Tibial nerve (tissue), 4 donors: ENCODE data around the gene TMEM235. TPM values are rescaled to one million over a fixed set of nuclear protein-coding genes. Genes with fewer than 3 reads are reported as not detected.

Experiments used
- DNase-seq, 2 donors: peaks; one replicate each; pipeline ENCODE4 v3.0.0-alpha.2; 2019; ENCODE audit warnings: low spot score in 2 of 2
- H3K27ac ChIP-seq, 4 donors: fragments of 200-600 bp; sonication (generic) in 3 of 4; one replicate each; pipeline ENCODE4 v1.5.1; 2017 to 2019; ENCODE audit warnings: mild to moderate bottlenecking in 1 of 4
- H3K27me3 ChIP-seq, 2 donors: fragments of 200-600 bp; sonication (generic) in 1 of 2; one replicate each; pipeline versions ENCODE4 v1.5.1 to v1.6.0; 2017 to 2019
- H3K36me3 ChIP-seq, 3 donors: fragments of 200-600 bp; sonication (generic); one replicate each; pipeline ENCODE4 v1.5.1; 2018 to 2019
- H3K4me1 ChIP-seq, 4 donors: fragments of 200-600 bp; sonication (generic) in 3 of 4; one replicate each; pipeline ENCODE4 v1.5.1; 2017 to 2019
- H3K4me3 ChIP-seq, 4 donors: fragments of 200-600 bp; sonication (generic) in 3 of 4; one replicate each; pipeline ENCODE4 v1.5.1; 2017 to 2019; ENCODE audit warnings: mild to moderate bottlenecking in 1 of 4, moderate library complexity in 1 of 4
- H3K9me3 ChIP-seq, 4 donors: fragments of 200-600 bp; sonication (generic) in 3 of 4; one replicate each; pipeline ENCODE4 v1.5.1; 2017 to 2019
- EP300 ChIP-seq, 2 donors: sonication (generic); formaldehyde crosslinking; IDR thresholded peaks; one replicate each; pipeline ENCODE4 v1.6.1; 2017; ENCODE audit warnings: antibody characterized with exemption in 2 of 2, mild to moderate bottlenecking in 1 of 2
- POLR2A ChIP-seq, 2 donors: fragments of 450-650 bp; IDR thresholded peaks; one replicate each; pipeline ENCODE4 v1.6.1; 2017; ENCODE audit warnings: antibody characterized with exemption in 2 of 2, mild to moderate bottlenecking in 2 of 2, moderate library complexity in 2 of 2
- WGBS, 2 donors: methylation state at CpG; one replicate each; pipeline ENCODE4 v1.1.5; 2018; 5-methylcytosine and 5-hydroxymethylcytosine counted together
- total RNA-seq, 4 donors: library from RNA; depleted of rRNA; stranded (reverse); fragments of >200 nt; gene quantifications; one replicate each; pipeline ENCODE4 v1.1.0, GENCODE V29; 2016
- TF ChIP-seq, protein P1 (sequence below), 5 experiments: fragments of 200-600 bp in 3 of 5; fragments of 450-650 bp in 2 of 5; sonication (generic) in 3 of 5; IDR thresholded peaks; one replicate each; pipeline ENCODE4 v1.5.1; 2016 to 2019; ENCODE audit warnings: antibody characterized with exemption in 5 of 5, mild to moderate bottlenecking in 3 of 5, moderate library complexity in 2 of 5

Gene TMEM235
- total RNA-seq, 4 donors from 2014 or later: not detected

- no peak for DNase-seq
- no peaks in the 10 kb centered on the region for H3K36me3 ChIP-seq
- 75 to 78% methylated on average over 23 to 26 of the region's 26 CpGs for WGBS, 2 donors
Measured at GRCh38 chr17:78267253-78268073, 36.0 kb downstream of the TMEM235 start.

DNA sequence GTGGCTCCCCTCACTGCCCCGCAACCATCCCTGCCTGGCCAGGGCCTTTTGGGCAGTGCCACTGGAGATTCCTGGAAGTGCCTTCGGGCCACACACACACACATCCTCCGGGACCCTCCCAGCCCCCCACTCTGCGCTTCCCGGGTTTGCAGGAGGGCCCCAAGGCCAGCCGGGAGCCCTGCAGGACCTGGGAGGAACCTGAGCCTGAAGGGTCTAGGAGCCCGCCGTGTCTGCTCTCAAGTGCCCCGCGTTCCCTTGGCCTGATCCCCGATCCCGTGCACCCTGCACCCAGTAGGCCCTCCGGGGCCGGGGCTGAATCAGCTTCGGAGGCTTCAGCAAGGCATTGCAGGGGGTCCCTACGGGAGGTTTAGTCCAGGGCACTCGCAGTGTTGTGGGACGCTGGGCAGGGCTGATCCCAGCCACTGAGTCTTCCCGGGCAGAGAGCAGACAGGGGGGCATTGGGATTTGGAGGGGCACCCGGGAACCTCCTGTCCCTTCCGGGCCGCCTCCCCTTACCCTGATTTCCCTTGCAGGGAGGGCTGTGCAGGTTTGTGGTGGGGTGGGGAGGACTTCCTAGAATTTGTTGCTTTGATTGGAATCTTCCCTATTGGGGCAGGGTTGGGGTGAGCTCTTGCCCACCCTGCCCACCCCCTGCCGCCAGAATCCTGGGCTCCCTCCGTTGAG lies 36.9 kb downstream of the TMEM235 start:
- H3K4me3 ChIP-seq: no peak overlapping the region
- H3K36me3 ChIP-seq: no peaks in the 10 kb centered on the region
- H3K27me3 ChIP-seq: peaks cover 0 to 43% of the 10 kb centered on the region in 2 donors
- TF ChIP-seq EP300 (IDR thresholded peaks at IDR 0.05) (no peak), POLR2A (IDR thresholded peaks at IDR 0.05) (no peak)
- TF ChIP-seq, protein P1, sequence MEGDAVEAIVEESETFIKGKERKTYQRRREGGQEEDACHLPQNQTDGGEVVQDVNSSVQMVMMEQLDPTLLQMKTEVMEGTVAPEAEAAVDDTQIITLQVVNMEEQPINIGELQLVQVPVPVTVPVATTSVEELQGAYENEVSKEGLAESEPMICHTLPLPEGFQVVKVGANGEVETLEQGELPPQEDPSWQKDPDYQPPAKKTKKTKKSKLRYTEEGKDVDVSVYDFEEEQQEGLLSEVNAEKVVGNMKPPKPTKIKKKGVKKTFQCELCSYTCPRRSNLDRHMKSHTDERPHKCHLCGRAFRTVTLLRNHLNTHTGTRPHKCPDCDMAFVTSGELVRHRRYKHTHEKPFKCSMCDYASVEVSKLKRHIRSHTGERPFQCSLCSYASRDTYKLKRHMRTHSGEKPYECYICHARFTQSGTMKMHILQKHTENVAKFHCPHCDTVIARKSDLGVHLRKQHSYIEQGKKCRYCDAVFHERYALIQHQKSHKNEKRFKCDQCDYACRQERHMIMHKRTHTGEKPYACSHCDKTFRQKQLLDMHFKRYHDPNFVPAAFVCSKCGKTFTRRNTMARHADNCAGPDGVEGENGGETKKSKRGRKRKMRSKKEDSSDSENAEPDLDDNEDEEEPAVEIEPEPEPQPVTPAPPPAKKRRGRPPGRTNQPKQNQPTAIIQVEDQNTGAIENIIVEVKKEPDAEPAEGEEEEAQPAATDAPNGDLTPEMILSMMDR (IDR thresholded peaks at IDR 0.05): no peak
- H3K9me3 ChIP-seq: no peaks in the 10 kb centered on the region
- H3K4me1 ChIP-seq: peaks cover 0 to 17% (median 11%) of the 10 kb centered on the region in 4 donors
- WGBS, 2 donors: 65 to 66% methylated on average over 14 to 24 of the region's 24 CpGs
- no peak for DNase-seq
- H3K27ac ChIP-seq: no peak overlapping the region

More at GRCh38 chr17:78267253-78268073, 36.0 kb downstream of the TMEM235 start:
- H3K27me3 ChIP-seq: peaks cover 0 to 37% of the 10 kb centered on the region in 2 donors
- H3K4me1 ChIP-seq: peaks cover 0 to 23% (median 15%) of the 10 kb centered on the region in 4 donors
- H3K4me3 ChIP-seq: no peak overlapping the region
- TF ChIP-seq EP300 (IDR thresholded peaks at IDR 0.05) (no peak), POLR2A (IDR thresholded peaks at IDR 0.05) (no peak)
- TF ChIP-seq, protein P1 (IDR thresholded peaks at IDR 0.05): no peak
- H3K27ac ChIP-seq: no peak overlapping the region
- no peaks in the 10 kb centered on the region for H3K9me3 ChIP-seq

DNA sequence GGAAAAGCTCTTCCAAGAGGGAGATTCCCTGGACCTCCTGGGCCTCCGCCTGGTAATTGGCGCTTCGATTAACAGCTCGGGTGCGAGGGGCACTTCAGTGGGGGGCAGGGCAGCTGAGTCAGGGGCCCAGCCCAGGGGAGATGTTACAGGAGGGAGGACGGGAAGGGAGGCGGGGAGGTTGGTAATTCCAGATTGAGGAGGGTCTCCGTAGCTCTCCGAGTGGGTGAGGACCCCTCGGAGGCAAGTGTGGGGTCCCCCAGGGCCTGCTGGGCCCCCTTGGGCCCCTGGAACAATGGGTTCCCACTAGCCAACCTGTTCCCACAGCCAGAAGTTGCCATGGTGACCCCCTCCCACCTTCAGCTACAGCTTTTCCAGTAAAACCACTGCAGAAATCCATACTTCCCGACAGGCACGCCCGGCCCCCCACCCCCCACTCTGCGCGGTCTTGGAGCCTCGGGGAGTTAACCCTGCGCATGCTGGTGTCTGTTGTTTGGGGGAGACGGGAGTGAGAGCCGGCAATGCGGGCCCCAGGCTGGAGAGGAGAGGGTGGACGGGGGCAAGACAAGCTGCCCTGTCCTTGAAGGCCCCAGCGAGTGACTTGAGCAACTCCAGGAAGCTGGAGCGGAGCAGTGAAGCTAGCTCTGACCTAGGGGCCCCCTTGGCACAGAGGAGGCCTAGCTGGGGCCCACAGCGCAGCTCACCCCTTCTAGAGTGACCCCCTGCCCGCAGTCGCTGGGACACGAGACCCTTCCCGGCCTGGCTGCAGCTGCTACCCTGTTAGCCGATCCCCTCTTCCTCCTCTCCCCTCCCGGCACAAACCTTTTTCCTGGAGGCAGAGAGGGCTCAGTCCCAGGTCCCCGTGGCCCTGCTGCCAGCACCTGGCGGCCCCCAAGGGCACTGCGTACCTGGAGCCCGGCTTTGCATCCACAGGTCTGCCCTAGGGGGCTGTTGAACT lies 37.8 kb downstream of the TMEM235 start:
- WGBS, 2 donors: 34 to 46% methylated on average over 21 to 27 of the region's 34 CpGs

DNA sequence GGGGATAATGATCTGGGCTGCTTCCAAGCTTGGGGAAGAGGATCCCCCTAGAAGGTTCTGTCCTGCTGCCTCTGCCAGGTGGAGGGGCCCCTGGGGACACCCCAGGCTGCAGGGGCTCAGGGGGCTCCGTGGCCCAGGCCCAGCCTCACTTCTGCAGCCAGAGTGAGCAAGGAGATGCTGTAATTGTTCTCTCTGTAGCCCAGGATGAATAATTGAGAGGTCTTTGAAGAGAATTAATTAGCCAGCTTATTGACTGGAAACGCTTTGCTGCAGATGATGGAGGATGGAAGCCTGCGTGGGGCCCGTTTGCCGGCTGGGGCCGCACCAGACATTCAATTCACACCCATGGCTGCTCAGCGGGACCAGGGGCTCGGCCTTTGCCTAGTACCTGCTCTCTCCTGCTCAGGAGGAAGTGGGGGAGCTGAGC lies 38.5 kb downstream of the TMEM235 start:
- no peak overlapping the region for H3K4me3 ChIP-seq
- no peaks in the 10 kb centered on the region for H3K36me3 ChIP-seq
- DNase-seq: no peak
- peaks cover 0 to 17% (median 11%) of the 10 kb centered on the region in 4 donors for H3K4me1 ChIP-seq
- WGBS, 2 donors: 81 to 87% methylated on average over 8 of the region's 8 CpGs
- H3K27ac ChIP-seq: no peak overlapping the region
- no peaks in the 10 kb centered on the region for H3K9me3 ChIP-seq
- peaks cover 0 to 45% of the 10 kb centered on the region in 2 donors for H3K27me3 ChIP-seq
- TF ChIP-seq, protein P1 (IDR thresholded peaks at IDR 0.05): no peak
- TF ChIP-seq EP300 (IDR thresholded peaks at IDR 0.05): no peak
- TF ChIP-seq POLR2A (IDR thresholded peaks at IDR 0.05): no peak

More for the DNA sequence above, 37.8 kb downstream of the TMEM235 start:
- H3K27ac ChIP-seq: no peak overlapping the region
- peaks cover 0 to 45% of the 10 kb centered on the region in 2 donors for H3K27me3 ChIP-seq
- no peak overlapping the region for H3K4me3 ChIP-seq
- no peaks in the 10 kb centered on the region for H3K36me3 ChIP-seq
- no peak for TF ChIP-seq POLR2A (IDR thresholded peaks at IDR 0.05)
- TF ChIP-seq, protein P1 (IDR thresholded peaks at IDR 0.05): no peak
- TF ChIP-seq EP300 (IDR thresholded peaks at IDR 0.05): no peak
- DNase-seq: no peak
- H3K4me1 ChIP-seq: peaks cover 0 to 17% (median 11%) of the 10 kb centered on the region in 4 donors
- no peaks in the 10 kb centered on the region for H3K9me3 ChIP-seq
